Superior temporal gyrus (tissue), 1 donor: ENCODE data around the gene SH2D7.

Source experiments
- DNase-seq: peaks from one replicate; pipeline ENCODE4 v3.0.0-alpha.2; 2016; ENCODE audit errors: extremely low spot score

SH2D7 gene

GRCh38 chr15:78061963-78062427 is 30.4 kb upstream of the SH2D7 start:
- DNase-seq: no peak

GRCh38 chr15:78063217-78063616 is 29.1 kb upstream of the SH2D7 start:
- DNase-seq: no peak

DNA sequence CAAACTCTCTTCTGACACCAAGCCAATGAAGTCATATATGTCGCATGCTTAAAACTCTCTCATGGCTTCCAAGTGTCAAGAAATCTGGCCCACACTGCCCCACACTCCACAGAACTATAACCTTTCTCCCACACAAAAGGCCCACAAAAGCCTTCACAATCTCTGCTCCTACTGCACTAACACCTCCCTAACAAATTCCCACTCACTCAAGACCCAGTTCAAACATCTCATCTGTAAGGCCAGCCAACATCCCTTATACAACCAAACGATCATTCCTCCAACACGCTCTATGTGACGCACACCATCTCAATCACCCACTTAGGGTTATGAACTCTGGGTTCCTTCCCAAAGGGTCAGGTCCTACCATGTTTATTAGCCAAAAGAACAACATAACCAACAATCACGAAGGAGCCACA is 28.4 kb upstream of the SH2D7 start:
- DNase-seq: no peak

- peak; percentile 13 for DNase-seq
Observed at GRCh38 chr15:78064544-78064943, 27.8 kb upstream of the SH2D7 start.

DNA sequence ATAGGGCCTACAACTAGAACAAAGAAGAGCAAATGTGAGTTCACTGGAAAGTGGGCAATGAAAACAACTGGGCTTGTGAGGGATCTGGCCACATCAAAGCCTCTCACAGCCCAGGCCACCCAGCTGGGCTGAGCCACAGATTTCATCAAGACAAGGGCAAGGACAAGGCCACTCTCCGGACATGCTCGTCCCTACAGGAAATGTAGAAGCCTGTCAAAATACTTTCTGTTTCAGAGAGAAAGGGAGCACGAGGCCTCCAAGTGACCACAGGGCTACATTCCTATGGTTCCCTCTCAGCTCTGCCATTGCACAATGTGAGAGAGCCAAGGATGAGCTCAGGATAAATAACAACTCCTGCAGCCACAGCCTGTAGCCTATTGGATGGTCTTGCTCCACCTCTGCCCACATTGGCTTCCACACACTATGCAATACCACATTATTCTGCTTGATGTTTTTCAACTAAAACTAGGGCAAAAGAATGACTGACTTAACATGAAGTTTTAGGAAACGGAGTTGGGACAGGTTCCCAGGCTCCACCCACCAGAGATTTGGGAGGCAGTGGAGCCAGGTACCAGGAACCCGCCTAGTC is 27.0 kb upstream of the SH2D7 start:
- DNase-seq: peak; percentile 50

- DNase-seq: no peak
Observed at GRCh38 chr15:78065973-78066946, 26.1 kb upstream of the SH2D7 start.

DNA sequence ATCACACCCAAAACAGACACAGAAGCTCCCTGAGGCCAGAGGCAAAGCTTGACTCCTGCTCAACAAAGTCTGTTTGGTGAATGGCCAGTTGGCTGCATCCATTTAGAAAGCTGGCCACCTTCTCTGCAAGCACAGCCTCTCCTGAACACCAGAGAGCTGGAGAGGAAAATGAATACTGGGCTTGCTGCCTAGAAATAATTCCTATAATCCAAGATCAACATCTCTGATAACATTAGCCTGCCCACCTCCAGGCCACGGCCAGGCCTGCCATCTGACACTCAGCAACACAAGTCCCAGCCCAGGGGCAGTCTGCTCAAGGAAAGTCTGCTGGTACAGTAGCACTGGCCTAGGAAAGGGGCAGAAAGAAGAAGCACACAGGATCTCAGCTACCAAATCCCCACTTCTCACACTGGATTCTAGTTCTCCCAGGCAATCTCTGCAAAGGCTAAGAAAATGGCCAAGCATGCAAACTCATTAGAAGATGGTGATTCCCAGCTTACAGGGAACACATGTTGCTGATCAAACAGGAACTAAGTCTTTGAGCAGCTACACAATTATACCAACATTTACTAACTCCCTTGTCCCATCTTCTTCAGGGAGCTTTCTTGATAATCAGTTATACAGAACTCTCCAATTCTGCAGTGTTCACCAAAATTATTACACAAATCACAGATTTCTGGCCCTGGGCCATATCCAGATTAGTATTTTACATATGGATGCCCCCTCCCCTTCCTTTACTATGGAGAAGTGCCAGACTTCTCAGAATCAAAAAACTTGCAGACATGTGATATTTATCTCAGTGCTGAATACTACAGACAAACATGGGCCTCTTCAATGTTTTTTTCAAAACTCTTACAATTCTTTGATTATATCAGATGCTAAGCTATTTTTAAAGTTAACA is 24.8 kb upstream of the SH2D7 start:
- no peak for DNase-seq

DNA sequence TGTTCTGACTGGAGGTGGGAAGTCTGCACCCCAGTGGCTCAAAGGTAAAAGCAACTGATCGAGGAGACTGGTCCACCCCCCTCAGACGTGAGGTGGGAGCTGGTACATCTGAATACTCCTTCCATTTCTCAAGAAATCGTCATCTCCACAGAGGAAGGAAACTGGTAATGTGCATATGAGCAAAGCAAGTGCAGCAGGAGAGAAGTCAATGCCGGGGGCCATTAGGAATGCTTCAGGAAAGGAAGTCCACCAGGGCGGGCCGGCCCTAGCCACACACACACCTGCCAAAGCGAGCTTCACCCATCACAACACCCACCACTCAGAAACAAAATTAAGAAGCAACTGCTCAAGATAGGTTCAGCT is 23.3 kb upstream of the SH2D7 start:
- no peak for DNase-seq

DNA sequence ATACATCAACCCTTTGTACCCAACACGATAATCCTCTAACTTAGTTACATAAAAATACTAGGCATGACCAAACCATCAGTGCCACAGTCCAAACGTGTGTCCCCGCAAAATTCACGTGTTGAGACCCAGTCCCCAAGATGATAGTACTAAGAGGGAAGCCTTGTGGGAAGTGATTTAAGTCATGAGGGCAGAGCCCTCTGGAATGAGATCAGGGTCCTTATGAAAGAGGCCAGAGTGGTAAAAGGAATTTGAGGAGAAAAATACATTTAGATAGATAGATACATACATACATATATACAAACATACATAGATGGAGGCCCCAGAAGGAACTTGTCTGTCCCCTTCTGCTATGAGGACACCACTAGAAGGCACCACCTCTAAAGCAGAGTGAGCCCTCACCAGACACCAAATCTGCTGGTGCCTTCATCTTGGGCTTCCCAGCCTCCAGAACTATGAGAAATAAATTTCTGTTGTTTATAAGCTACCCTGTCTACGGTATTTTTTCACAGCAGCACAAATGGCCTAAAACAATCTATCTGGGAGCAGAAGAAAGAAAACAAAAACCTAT is 22.8 kb upstream of the SH2D7 start:
- DNase-seq: no peak

GRCh38 chr15:78070049-78070700 is 22.2 kb upstream of the SH2D7 start:
- DNase-seq: no peak

DNA sequence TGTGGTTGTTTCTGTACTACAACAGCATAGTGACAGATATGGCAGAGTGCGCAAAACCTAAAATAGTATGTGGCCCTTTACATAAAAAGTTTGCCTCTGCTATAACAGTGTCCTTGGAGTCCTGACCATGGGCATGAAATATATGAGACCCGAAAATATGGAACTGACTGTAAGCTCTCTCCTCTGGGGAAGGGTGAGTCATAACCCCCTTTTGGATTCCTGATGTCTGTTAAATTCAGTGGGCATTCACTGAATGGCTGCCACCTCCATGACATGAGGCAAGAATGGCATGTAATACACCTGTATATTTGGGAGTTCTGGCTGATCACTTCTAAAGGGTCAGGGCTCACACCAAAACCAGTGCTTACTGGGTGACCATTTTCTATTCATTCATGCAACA is 21.0 kb upstream of the SH2D7 start:
- no peak for DNase-seq

GRCh38 chr15:78072080-78072892 is 20.1 kb upstream of the SH2D7 start:
- DNase-seq: peak; percentile 45

DNA sequence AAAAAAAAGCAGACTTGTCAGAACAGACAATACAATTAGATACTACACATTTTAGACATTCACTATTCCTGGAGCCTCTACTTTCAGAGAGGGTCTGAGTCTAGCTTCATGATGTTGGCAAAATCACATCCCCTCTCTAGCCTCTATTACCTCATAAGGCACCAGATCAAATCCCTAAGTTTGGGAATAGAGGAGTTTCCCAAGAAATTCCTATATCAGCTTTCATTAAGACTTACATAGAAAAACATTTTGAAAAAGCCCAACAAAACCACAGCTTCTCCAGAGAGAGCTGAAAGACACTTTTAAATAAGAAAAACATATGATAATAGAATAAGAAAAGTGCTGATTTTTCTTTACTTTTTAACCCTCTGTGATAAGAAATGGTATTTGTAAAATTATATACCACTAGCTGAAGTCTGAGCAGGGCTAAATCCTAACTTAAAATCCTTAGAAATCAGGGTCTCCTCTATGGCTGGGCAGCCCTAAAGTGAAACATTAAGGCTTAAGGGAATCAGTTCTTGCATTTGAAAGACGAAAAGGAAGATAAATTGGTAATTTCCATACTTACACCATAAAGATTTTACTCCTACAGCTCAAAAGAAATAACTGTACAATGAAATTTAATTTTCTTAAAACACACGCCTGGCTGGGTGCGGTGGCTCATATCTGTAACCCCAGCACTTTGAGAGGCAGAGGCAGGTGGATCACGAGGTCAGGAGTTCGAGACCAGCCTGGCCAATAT is 19.1 kb upstream of the SH2D7 start:
- peak; percentile 22 for DNase-seq

DNA sequence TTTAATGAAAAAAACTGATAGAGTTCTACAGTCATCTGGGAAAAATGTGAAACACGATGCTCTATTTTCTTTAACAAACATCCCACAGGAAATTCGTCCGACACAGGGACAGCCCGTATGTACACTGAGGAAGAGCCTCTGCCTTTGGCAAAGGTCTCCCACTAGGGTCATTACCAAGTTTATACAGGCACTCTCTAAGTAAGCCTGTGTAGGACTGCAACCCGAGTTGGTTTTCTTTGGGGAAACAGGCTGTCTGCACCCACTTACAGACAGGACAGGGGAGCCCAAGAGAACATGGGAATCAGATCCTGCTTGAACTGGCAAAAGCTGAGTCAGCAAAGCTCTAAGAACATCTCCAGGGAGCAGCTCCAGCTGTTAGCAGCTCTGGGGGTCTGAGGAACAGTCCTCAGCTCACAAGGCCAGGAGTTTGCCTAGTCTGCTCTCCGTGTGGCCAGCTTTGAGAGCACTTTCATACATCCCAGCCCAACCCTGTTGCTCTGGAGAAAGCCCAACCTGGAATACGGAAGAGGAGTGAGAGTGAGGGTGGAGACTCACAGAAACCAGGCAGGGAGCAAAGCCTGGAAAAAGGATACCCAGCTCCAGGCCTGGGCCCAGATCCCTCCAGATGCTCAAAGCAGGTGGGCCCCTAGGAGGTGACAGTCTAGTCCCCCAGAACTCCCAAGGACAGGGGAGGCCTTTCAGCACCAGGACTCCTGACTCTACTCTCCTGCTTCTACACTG is 16.7 kb upstream of the SH2D7 start:
- DNase-seq: no peak

DNA sequence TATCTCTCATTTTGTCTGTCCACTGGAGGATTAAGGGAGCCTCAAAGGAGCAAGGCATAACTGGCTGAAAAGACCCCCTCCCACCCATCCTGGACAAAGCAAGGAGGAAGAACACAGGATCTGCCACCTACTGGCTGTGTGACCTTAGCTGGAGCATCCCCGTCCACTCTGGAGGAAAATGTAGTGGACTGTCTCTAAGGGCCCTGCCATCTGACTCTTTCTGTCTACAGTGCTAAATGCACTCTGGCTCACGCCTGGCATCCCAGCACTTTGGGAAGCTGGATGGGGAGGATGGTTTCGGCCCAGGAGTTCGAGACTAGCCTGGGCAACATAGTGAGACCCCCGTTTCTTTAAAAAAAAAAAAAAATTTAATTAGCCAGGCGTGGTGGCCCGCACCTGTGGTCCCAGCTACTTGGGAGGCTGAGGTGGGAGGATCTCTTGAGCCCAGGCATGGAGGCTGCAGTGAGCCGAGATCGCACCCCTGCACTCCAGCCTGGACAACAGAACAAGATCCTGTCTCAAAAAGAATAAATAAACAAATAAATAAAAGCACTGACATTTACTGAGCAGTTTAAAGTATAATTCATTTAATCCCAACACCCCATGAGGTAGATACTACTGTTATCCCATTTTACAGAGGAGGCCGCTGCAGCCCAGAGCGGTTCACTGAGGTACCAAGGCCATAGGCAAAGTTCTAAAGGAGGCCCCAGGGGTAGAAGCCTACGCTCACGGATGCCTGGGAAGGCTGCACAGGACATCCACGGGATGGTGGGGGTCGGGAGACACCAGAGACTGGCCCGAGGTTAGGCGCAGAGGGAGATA is 15.9 kb upstream of the SH2D7 start:
- no peak for DNase-seq

GRCh38 chr15:78077053-78077870 is 15.1 kb upstream of the SH2D7 start, which contains the start of gene TBC1D2B:
TBC1D2B (minus strand) TSS chr15:78077711; CDS start chr15:78077652, 59 bp downstream.
- DNase-seq: peak; percentile 26

DNA sequence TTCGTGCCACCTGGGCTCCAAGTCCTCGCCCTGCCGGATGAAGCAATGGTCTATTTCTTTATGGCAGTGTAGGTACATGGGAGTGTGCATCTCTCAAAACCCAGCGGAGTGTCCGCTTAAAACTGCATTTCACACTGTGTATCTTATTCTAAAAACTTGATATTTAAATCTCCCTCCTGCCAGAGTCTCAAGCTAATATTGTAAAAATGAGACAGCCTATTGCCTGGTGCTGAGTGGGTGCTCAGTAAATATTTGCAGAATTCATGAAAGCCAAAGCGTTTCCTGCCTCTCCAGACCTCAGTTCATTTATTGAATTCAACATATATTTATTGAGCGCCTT is 14.5 kb upstream of the SH2D7 start:
- peak; percentile 59 for DNase-seq
